AG09319 (cell line): ENCODE results near the gene DNAJC24.

Experiments
- DNase-seq: peaks from one replicate; pipeline ENCODE4 v3.0.0-alpha.2; 2010; ENCODE audit warnings: low read depth; ENCODE audit errors: extremely low read depth
- CTCF ChIP-seq: IDR thresholded peaks from 2 replicates; pipeline ENCODE4 v1.5.1; 2011; ENCODE audit warnings: low read depth, mild to moderate bottlenecking, inconsistent platforms, low read length, moderate library complexity

The DNAJC24 gene

DNA sequence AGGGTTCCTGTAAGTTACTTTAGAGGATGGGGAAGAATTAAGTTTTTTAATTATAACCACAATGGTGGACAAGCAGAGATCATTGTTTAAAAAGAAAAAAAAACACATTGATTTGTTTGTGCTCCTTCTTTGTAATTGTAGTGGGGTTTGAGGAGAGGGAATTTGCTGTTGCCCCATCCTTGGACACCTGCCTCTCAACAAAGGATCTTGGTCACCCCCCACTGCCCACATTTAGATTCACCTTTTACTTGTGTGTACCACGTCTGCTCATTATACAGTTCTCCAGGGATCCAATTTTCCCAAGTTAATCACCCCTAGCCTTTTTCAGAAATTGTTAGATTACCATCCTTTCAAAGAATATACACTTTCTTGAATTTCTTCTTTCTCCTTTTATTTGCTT lies 53.0 kb downstream of the DNAJC24 start:
- DNase-seq: no peak
- no peak for TF ChIP-seq CTCF

DNA sequence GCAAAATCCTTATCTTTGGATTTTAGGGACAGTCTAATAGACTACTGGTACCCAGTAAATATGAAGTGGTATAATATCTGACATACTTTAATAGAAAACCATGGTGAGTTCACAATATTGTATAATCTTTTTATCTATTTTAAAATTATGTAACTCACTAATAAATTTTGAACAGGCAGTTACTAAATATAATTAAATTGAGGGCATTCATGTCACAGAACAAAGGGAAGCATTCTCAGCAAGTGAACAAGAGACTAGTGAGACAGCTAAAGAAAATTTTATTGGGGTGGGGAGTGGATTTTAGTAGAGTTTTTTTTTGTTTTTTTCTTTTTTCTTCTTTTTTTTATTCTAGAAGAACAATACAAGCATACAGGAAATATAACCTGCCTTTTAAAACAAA lies 55.0 kb downstream of the DNAJC24 start:
- no peak for DNase-seq
- TF ChIP-seq CTCF: no peak

DNA sequence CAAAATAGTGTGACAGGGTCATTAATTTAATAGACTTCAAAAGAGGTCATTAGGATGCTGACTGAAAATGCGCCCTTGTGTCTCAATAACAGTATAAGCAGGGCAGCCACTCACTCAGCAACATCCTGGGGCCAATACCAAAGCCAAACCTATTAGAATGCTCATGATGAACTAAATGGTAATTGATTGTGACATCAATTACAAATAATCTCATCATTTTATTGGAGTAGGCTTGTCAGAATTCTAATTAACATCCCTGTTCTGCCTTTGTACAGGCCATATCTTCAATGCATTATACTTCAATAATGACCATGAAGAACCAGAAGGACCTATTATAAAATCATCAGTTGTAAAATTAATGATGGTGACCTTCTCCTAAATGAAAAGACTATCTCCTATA lies 64.2 kb downstream of the DNAJC24 start:
- TF ChIP-seq CTCF: no peak

DNA sequence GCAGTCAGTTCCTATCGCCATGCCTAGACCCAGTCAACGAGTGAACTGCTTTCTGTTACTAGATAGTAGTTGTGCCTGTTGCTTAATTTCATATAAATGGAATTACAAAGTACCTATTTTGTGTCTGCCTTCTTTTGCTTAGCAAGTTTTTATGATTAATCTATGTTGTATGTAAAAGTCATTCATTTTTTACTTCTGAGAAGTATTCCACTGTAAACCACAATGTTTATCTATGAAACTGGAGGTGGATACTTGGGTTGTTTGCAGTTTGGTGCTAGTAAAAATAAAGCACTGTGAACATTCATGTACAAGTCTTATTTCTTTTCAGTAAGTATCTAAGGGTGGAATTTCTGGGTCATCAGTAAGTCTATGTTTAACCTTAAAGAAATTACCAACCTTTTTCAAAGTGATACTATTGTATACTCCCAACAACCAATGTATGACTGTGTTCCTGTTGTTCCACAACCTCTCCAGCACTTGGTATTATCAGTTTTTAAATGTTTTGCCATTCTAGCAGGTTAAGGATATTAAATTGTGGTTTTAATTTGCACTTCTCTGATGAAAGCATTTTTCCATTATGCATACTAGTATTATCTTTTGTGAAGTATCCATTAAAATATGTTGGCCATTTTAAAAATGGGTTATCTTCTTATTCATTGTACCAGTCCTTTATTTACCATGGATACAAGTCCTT lies 68.2 kb downstream of the DNAJC24 start:
- TF ChIP-seq CTCF: no peak
- peak; percentile 2 for DNase-seq

More for the DNA sequence above, 64.2 kb downstream of the DNAJC24 start:
- DNase-seq: no peak

DNA sequence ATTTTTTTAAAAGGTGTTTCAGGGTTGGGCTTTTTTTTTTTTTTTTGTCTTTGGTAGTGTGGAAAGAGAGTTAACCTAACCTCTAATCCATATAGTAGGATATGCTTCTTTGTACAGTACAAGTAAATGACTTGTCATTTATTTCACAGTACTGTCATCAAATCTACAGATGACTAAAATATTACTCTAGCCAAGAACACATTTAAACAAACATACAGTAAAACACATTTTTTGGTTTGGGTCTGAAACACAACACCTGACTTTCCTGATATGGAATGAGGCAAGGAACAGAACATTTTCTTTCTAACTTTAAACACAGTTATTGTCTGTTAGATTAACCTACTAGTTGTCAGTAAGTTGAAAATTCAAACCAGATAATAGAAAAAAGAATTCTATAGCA lies 71.6 kb downstream of the DNAJC24 start:
- no peak for DNase-seq
- no peak for TF ChIP-seq CTCF

GRCh38 chr11:31442086-31442485 lies 72.4 kb downstream of the DNAJC24 start:
- no peak for DNase-seq
- no peak for TF ChIP-seq CTCF

- no peak for TF ChIP-seq CTCF
- DNase-seq: no peak
These were observed 74.1 kb downstream of the DNAJC24 start for GRCh38 chr11:31443802-31444201.
